Measurements from ENCODE around the gene NIM1K.
"Not testable (repeated sequence)": the region's sequence is repeated elsewhere in the genome, so short reads cannot be mapped to it uniquely, and the experiment has no call there.

Gene NIM1K

DNA sequence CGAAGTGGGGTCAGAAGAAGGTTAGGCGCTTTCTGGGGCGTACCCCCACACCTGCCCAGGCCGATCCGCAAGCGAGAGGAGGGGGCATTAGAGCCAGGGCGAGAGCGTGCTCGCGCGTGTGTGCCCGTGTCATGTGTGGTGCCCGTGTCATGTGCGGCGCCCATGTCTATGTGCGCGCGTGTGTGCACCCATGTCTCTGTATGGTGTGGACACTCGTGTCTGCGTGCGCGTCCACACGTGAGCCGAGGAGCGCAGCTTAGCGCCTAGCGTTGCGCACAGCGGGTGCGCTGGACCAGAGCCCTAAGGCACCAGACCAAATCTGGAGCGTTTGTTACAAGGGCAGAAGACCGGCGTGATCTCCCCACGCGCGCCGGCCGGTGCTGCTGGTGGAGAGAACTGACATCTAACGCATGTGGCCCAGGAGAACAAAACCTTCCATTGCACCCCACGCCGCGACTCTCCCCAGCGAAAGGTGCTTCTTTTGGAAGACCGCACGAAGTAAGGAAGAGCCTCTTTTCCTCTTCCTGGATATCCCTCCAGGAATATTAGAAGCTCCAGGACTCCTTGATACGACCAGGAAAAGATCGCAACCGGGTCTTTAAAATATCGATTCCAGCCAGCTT, 644 bp downstream of the NIM1K start:
- peak in 1 of 2 donors; percentile 21 for DNase-seq

DNA sequence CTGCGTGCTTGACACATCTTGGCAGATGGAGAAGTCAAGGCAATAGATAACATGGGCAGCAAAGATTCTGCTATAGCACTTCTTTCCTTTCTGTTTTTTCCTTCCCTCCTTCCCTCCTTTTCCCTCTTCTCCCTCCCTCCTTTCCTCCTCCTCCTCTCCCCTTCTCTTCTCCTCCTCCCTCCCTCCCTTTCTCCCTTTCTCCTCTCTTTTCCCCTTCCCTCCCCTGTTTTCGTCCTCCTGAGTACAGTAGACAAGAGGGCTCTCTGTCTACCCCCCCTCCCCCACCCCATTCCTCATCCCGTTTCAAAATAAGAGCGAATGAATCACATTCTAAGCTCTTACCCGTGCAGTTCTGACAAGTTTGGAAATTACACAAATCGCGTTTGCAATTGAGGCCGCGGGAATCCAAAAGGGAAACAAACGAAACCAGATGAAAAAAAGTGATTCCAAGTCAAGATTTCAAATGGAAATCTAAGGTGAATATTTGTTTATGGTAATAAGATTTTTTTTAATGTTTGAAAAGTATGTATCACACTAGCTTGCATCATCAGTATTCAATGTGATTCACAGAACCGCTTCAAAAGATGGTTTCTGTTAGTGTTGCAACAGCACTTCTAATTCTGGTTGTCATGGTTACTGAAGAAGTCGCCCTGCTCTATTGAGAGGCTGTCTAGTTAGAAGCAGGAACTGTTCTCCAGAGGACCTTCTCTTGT, 1.3 kb downstream of the NIM1K start:
- peak; percentile 10 to 12 for DNase-seq

DNA sequence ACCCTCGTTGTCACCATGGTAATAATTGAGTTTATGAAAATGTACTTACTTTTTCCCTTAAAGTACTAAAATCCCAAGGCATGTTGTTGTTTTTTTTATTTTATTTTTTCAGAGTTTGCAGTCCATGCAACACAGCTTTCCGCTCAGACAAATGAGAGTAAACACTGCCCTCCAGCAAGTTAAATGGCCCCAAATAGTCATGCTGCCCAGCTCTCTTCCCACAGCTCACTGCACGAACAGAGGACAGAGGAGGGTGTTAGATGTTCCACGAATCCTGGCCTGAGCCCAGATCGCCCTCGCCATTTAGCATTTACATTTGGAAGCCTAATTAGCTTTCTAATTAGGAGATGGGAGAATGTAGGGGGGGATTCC, 1.9 kb downstream of the NIM1K start:
- DNase-seq = no peak

DNA sequence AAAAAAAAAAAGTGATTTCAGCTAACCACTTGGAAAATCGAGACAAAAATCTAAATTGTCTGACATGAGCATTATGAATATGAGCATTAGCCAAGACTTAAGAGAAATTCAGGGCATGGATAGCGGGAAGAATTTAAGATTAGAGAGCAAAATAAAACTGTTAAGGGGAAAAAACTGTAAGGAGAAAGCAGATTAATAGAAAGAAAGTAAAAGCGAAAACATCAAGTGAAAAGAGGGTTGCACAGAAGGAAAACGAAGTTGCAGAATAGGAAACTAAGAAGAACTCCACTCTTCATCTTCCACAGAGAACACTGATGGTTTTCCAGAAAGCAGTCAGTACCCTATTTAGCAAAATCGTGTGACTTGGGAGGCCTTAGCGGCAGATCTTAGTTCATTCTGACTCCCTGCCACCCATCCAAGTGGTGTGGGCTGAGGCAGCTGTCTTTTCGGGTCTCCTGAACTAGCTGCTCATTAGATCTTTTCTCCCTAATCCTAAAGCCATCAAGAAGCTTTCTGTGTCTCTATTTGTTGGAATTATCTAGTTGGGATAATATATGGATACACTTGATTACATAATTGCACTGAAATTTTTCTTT, 3.7 kb downstream of the NIM1K start:
- DNase-seq = no peak

DNA sequence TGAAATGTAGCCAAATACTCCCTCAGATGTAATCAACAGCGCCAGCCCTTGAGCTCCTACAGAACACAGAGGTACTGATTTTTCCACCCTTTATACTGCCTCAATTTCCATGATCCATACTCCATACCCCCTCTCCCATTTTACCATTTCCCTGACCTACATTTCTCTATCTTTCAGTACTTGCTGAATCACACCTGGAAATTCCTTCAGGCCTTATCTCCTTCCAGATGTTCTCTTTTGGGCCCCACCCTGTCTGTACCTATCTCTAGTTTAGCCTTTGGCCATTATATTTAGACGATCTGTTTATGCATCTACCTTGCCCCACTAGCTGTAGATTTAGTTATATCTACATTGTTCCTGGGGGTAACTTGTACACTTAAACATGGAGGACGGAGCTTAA, 5.5 kb downstream of the NIM1K start:
- no peak for DNase-seq

DNA sequence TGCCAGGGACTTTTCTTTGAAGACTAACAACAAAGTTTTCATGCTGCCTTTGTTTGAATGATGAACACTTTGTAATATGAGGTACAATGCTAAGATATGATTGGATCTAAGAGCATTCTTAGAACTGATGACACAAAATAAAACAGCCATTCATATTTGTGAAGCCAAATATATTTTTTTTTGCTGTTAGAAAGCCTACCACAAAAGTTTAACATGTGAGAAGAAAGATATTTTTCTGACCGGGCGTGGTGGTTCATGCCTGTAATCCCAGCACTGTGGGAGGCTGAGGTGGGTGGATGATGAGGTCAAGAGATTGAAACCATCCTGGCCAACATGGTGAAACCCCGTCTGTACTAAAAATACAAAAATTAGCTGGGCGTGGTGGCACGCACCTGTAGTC, 9.4 kb downstream of the NIM1K start:
- DNase-seq = not testable (repeated sequence)

DNA sequence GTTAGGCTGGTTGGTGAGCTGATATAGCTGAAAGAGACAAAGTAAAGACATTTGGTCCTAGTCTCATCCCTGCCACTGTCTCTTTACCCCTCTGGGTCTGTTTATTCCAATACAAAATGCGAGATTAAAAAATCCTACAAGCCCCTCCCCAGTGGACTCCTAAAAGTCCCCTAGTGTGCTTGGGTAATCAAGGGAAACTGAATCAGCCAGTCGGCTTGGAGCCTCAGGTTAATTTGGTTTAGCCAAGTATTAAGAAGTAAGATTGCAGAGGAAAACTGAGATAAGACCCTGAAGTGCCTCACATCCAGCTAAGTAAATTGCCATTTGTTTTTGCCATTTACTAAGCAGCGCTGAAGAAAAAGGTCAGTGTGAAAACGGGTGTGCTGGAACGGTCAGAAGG, 10.4 kb downstream of the NIM1K start:
- no peak for DNase-seq

DNA sequence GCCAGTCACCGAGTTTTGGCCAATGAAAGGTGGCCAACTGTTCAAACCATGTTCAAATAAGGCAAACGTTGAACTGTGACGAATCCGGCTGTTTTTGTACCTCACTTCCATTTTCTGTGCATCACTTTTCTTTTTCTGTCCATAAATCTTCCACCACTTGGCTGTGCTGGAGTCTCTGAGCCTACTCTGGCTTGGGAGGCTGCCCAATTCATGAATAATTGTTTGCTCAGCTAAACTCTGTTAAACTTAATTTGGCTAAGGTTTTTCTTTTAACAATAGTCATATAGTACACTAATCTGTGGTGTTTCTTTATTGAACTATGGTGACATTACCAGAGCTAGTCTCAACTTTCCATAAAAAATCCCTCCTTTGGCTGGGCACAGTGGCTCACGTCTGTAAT, 11.3 kb downstream of the NIM1K start:
- no peak for DNase-seq

DNA sequence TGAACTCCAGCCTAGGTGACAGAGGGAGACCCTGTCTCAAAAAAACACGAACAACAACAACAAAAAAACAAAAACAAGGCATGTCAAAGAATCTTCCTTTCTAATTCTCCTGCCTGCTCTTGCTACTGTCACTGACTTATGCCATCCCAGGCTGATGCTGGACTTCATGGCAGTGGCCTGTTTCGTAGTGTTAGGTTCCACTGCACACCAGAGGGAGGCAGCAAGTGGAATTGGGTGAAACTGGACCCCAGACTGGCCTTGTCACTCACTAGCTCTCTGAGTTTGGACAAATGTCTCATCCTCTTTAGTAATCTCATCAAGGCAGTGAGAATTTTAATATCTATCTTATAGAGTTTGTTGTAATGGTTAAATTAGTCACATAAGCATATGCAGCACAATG, 12.9 kb downstream of the NIM1K start:
- no peak for DNase-seq

DNA sequence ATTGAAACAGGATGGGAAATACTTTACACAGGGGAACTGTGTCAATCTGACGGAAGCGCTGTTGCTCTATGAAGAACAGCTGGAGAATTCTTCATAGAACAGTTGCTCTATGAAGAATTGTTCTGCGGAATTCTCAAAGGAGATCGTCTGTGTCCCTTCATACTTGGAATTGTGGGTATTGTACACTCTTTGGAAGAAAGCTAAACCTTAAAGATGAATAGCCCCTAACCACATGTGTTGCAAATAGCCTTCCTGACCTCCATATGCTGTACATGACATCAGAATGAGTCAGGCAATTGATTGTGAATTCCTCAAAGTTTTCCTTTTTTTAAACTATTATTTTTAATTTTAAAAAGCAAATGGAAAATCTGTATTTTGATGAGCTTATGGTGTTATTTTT, 15.6 kb downstream of the NIM1K start:
- DNase-seq = no peak

DNA sequence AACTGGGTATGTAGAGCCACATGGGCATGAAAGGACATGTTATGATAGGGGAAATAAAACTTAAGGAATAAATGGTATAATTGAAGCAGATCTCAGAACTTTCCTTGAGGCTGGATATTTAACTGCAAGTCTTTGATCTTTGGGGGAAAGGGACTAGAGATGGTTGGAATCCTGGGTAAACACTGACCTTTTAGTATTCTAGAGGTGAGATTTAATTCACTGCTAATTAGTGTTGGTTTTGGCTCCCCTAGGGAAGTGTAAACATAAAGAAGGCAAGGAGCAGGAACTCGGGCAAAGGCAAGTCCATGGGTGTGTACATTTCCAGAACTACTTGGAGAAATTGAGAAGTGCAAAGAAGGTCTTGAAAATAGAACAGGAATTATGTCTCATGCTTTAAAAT, 16.6 kb downstream of the NIM1K start:
- DNase-seq = no peak

DNA sequence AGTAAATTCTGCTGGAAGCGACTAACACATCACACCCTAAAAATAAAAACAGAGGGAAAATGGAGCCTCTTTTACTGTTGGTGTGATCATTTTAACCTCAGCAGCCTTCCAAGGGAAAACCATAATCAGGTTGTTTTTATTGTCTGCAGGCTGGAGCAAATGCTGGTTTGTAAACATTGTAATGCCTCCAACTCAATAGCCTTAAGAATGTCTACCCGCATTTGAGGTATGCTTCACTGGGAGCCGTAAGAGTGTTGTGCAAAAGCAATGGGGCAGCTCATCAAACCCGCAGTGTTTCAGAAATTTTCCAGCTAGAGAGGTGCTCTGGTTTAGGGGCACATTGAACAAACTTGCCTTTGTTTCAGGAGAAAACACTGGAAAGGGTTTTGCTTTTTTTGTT, 17.0 kb downstream of the NIM1K start:
- no peak for DNase-seq

DNA sequence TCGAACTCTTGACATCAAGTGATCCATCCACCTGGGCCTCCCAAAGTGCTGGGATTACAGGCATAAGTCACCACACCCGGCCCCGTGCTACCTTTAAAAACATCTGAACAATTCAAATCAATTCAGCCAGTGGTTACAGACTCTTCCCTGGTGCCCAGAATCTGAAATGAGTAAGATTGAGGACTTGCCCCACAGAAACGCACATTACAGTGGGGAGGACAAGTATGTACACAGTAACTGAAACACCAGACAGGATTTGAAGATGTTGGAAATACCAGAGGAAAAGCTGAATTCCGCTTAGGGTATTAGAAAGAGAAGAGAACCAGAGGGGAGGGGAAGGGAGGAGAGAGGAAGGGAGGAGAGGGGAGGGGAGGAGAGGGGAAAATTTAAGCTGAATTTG, 17.8 kb downstream of the NIM1K start:
- no peak for DNase-seq

DNA sequence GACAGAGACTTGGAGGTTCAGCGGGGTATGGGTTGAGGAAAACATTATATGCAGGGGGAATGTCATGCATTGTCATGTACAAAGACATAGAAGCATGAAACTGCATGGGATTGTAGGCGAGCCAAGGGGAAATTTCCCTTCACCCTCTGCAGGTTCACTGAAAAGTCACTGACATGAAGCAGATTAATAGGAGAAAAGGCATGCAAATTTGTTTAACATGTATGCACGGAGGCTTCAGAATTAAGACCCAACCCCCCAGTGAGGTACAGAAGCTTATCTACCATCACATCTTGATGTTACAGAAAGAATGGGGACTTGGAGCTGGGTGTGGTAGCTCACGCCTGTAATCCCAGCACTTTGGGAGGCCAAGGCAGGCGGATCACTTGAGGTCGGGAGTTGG, 18.5 kb downstream of the NIM1K start:
- DNase-seq = no peak

DNA sequence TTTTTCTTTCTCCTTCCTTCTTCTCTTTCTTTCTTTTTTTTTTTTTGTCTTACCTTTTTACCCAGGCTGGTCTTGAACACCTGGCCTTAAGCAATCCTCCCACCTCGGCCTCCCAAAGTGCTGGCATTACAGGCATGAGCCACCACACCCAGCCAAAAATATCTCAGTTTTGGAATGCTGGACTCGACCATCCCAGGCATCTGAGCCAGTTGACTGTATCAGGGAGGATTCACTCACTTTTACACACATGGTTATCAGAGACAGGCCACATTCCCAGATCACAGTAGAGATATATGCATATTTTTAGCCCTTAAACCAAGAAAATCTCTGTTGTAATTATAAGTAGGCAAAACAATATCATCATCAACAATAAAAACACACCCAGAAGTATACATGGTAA, 21.9 kb downstream of the NIM1K start:
- no peak for DNase-seq

DNA sequence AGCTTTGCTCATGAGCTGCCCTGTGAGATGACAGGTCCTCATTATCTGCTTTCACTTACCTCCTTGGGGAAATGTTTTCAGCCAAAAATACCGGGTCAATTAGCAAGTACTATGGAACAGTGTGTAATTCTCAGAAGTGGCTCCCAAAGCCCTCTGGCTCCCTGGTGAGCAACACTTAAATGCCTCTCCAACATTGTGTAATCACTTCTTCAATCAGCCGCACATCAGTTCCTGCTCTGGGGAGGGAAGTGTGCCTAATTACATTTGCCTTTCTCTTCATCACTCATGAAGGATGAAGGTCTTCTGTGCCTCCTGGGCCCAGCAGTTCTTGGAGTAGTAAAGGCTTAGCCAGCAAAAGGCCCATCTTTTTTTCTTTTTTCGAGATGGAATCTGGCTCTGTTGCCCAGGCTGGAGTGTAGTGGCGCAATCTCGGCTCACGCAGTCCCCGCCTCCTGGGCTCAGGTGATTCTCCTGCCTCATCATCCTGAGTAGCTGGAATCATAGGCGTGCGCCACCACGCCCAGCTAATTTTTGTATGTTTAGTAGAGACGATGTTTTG, 23.1 kb downstream of the NIM1K start:
- no peak for DNase-seq

DNA sequence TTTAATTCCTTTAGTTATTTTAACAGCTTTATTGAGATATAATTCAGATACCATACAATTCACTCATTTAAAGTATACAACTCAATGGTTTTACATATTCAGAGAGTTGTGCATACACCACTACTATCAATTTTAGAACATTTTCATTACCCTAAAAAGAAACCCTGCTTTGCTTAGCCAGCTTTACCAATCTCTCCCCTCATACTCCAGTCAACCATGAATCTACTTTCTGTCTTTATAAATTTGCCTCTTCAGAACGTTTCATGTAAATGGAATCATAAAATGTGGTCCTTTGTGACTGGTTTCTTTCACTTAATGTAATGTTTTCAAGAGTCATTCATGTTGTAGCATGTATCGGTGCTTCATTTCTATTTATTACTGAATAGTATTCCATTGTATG, 24.9 kb downstream of the NIM1K start:
- DNase-seq = no peak

DNA sequence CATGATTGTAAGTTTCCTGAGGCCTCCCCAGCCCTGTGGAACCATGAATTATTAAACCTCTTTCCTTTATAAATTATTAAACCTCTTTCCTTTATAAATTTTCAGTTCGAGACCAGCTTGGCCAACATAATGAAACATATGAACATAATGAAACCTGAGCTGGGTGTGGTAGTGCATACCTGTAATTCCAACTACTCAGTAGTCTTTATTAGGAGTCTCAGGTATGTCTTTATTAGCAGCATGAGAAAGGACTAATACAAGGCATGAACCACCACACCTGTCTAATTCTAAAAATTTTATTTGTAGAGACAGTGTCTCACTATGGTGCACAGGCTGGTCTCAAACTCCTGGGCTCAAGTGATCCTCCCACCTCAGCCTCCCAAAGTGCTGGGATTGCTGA, 27.1 kb downstream of the NIM1K start:
- DNase-seq = no peak

DNA sequence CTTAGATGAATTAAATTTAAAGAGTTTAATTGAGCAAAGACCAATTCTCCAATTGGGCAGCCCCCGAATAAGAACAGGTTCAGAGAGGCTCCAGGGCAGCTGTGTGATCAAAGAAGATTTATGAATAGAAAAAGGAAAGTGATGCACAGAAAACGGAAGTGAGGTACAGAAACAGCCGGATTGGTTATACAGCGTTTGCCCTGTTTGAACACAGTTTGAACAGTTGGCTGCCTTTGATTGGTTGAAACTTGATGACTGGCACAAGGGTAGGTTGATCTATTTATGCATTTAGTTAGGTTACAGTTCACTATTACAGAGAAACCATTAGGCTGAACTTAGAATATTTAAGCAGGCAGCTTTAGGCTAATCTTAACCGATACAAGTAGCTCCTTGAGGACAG, 29.5 kb downstream of the NIM1K start:
- DNase-seq = no peak

DNA sequence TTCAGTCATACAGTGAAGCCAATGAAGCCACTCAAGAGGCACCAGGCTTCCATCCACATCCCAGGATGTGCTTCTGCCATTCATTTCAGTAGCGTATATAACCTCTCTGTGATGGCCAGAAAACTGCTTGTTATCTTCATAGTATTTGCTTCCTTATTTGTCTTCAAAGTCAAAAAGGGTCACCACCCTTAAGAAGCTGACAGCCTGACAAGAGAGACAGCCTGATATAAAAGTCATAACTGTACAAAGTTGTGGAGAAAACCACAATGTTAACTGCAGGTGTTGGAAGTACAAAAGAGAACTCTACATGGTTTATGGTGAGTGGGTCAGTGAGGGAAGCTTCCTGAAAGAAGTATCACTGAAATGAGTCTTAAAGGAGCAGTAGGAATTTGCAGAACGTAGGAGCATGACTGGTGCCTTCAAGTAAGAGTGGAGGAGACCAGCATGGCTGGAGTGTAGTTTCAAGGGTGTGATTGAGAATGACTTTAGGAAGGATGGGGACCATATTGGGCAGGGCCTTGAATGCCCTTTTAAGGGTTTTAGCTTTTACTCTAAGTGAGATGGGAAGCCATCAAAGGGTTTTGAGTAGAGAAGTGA, 33.7 kb downstream of the NIM1K start:
- DNase-seq = no peak

DNA sequence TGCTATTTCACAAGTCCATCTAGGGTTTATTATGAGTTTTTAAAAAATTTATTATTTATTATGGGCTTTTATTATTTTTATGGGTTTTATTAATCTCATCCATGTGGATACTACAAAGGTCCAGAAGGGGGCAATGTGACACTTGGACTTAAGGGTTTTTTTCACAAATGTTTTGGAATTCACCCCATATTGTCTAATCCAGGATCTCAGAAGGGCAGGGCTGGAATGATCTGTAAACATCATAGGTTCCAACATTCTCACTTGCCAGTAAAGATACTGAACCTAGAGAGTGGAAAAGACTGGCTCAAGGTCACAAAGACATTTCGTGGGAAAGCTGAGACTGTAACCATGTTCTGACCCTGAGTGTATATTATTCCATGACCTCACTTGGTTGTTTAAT, 35.6 kb downstream of the NIM1K start:
- no peak for DNase-seq

DNA sequence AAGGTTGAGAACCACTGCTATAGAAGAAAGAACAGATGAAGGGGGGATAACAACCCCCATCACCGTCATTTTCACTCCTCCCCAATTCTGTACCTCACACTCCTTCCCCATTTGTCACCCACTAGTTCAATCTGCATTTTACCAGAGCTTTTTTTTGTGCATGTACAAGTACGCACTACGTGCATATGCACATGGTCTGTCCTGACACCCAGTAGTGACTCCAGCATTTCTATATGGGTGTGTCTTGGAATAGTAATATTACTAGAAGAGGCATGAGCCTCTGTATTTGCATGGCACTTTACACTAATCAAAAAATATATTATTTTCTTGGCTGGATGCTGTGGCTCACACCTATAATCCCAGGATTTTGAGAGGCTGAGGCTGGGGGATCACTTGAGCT, 38.7 kb downstream of the NIM1K start:
- no peak for DNase-seq

DNA sequence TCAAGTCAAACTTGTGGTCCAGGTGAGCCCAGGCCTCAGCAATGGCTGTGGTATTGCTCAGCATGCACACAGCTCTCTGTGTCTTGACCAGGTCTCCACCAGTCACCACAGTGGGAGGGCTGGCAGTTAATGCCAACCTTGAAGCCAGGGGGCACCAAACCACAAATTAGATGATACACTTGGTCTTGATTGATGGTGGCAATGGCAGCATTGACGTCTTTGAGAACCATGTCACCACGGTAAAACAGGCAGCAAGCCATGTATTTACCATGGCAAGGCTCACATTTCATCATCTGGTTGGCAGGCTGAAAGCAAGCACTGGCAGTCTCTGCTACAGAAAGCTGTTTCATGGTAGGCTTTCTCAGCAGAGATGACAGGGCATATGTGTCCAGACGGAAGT, 40.0 kb downstream of the NIM1K start:
- DNase-seq = no peak
